OCI-LY3 (cell line): Measurements from ENCODE around the gene TMEM198.

Experiments
- EZH2phosphoT487 ChIP-seq: fragments of 200-600 bp; shearing (Covaris generic); IDR thresholded peaks from 2 replicates; pipeline ENCODE4 v1.6.1; 2018; ENCODE audit warnings: antibody characterized with exemption, mixed run types, low read depth
- TF ChIP-seq, protein P1 (sequence below): fragments of 200-600, 300-600 bp; sonication (generic); IDR thresholded peaks from 2 replicates; pipeline ENCODE4 v1.5.1; 2014; ENCODE audit warnings: antibody characterized with exemption, low read length, low read depth

DNA sequence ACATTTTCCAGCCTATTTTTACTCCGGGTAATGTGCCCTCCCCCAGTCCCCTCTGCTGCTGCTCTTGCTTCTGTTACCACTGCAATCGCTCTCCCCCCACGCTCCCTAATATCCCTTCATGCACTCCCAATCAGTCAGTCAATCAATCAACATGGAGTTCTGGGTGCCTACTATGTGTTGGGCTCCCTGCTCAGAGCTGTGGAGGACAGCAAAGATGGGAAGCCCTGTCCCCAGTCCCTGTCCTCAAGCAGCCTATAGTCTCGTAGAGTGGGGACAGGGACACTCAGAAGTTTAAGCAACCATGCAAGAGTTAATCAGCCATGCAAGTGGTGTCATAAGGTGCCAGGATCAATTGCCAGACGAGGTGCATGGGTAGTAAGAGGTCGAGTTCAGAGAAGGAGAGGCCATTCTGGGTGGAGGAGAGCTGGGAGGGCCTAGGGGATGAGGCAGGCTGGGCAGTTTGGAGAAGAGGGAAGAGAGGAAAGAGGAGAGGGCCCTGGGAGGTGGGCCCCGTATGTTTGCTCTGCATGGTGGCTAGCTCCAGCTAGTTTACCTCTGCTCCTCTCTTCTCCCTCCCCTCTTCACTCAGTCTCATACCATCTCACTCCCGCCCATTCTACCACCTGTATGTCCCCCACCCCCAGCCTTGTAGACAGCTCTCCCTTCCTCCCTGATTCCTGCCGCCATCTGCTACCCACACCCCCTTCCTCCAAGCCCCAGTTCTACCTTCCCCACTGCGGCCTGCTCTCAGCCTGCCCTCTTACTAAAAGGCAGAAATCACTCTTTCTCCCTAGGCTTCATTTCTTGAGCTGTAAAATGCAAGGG, 25.7 kb upstream of the TMEM198 start:
- TF ChIP-seq, protein P1, sequence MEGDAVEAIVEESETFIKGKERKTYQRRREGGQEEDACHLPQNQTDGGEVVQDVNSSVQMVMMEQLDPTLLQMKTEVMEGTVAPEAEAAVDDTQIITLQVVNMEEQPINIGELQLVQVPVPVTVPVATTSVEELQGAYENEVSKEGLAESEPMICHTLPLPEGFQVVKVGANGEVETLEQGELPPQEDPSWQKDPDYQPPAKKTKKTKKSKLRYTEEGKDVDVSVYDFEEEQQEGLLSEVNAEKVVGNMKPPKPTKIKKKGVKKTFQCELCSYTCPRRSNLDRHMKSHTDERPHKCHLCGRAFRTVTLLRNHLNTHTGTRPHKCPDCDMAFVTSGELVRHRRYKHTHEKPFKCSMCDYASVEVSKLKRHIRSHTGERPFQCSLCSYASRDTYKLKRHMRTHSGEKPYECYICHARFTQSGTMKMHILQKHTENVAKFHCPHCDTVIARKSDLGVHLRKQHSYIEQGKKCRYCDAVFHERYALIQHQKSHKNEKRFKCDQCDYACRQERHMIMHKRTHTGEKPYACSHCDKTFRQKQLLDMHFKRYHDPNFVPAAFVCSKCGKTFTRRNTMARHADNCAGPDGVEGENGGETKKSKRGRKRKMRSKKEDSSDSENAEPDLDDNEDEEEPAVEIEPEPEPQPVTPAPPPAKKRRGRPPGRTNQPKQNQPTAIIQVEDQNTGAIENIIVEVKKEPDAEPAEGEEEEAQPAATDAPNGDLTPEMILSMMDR, result no peak
- TF ChIP-seq EZH2phosphoT487, result no peak
